ENCODE measurements around the gene C10orf143.
"Not testable (repeated sequence)": the region's sequence is repeated elsewhere in the genome, so short reads cannot be mapped to it uniquely, and the experiment has no call there.

Gene C10orf143

GRCh38 chr10:130110246-130111112 lies at the start of gene C10orf143:
Gene C10orf143, minus strand, starts transcription at chr10:130110830. Its CDS starts 58 bp downstream, at chr10:130110772.
- DNase-seq, result peak; percentile 96 to 97

- DNase-seq, result no peak
Measured at GRCh38 chr10:130159192-130159794, 48.7 kb upstream of the C10orf143 start.

- DNase-seq, result no peak
Measured at GRCh38 chr10:130146042-130146441, 35.4 kb upstream of the C10orf143 start.

GRCh38 chr10:130141878-130142277 lies 31.2 kb upstream of the C10orf143 start:
- no peak for DNase-seq

GRCh38 chr10:130141460-130141859 lies 30.8 kb upstream of the C10orf143 start:
- no peak for DNase-seq

GRCh38 chr10:130141038-130141437 lies 30.4 kb upstream of the C10orf143 start:
- DNase-seq, result no peak

GRCh38 chr10:130140425-130140824 lies 29.8 kb upstream of the C10orf143 start:
- no peak for DNase-seq

- DNase-seq, result no peak
Measured at GRCh38 chr10:130138479-130138866, 27.8 kb upstream of the C10orf143 start.

GRCh38 chr10:130137659-130138478 lies 27.2 kb upstream of the C10orf143 start:
- DNase-seq, result no peak

GRCh38 chr10:130137090-130137448 lies 26.4 kb upstream of the C10orf143 start:
- no peak for DNase-seq

GRCh38 chr10:130136226-130137089 lies 25.8 kb upstream of the C10orf143 start, which contains the start of gene GLRX3:
Gene GLRX3, plus strand, starts transcription at chr10:130136391. Its CDS starts 30 bp downstream, at chr10:130136421.
- peak; percentile 77 to 82 for DNase-seq

GRCh38 chr10:130135676-130136225 lies 25.1 kb upstream of the C10orf143 start:
- no peak for DNase-seq

GRCh38 chr10:130128922-130129321 lies 18.3 kb upstream of the C10orf143 start:
- no peak for DNase-seq

- DNase-seq, result no peak
Measured at GRCh38 chr10:130128062-130128781, 17.6 kb upstream of the C10orf143 start.

- DNase-seq, result peak; percentile 12 to 38
Measured at GRCh38 chr10:130127364-130128061, 16.9 kb upstream of the C10orf143 start.

- no peak for DNase-seq
Measured at GRCh38 chr10:130121486-130122079, 11.0 kb upstream of the C10orf143 start.

GRCh38 chr10:130117535-130117934 lies 6.9 kb upstream of the C10orf143 start:
- not testable (repeated sequence) for DNase-seq

- DNase-seq, result not testable (repeated sequence)
Measured at GRCh38 chr10:130116942-130117341, 6.3 kb upstream of the C10orf143 start.

- no peak for DNase-seq
Measured at GRCh38 chr10:130112821-130113220, 2.2 kb upstream of the C10orf143 start.

GRCh38 chr10:130111852-130112180 lies 1.2 kb upstream of the C10orf143 start:
- DNase-seq, result no peak

All from hippocampal formation (tissue), 2 donors.